H1 (cell line): ENCODE measurements around the gene TIE1. TPM values are rescaled to one million over a fixed set of nuclear protein-coding genes. Genes with fewer than 3 reads are reported as not detected.

Source experiments
- CTCF ChIA-PET: fragments of 300-600 bp; sonication (Branson Sonifier 250); formaldehyde crosslinking; loops from one replicate; lab custom pipeline; 2021; ENCODE audit not compliant: partially characterized antibody; lab: Charles Lee
- POLR2A ChIA-PET: fragments of 300-600 bp; sonication (Branson Sonifier 250); formaldehyde crosslinking; loops from one replicate; lab custom pipeline; 2021; ENCODE audit warnings: inconsistent platforms; ENCODE audit not compliant: partially characterized antibody; lab: Charles Lee
- DNase-seq, 2 experiments: peaks; one replicate each; pipeline versions ENCODE4 v3.0.0 to v3.0.0-alpha.2; 2010 to 2022; ENCODE audit warnings: low spot score in 2 of 2, low read depth in 1 of 2, mixed read lengths in 1 of 2
- FAIRE-seq: peaks from 2 replicates; lab custom pipeline; 2011; peaks lifted over from hg19 to GRCh38; lab: Jason Lieb, UNC
- H2AFZ ChIP-seq: 2 replicates; pipeline ENCODE4 v1.8.1; 2012; ENCODE audit warnings: low read length, inconsistent platforms
- H2AK5ac ChIP-seq: 2 replicates; pipeline ENCODE4 v1.6.1; 2013; ENCODE audit warnings: low read depth, low read length
- H2BK120ac ChIP-seq: replicated peaks from 2 replicates; pipeline ENCODE3; 2013; ENCODE audit warnings: low read depth, low read length, inconsistent platforms
- H2BK12ac ChIP-seq: 2 replicates; pipeline ENCODE4 v1.6.1; 2013; ENCODE audit warnings: low read depth, low read length
- H2BK15ac ChIP-seq: 2 replicates; pipeline ENCODE4 v1.6.1; 2013; ENCODE audit warnings: low read length
- H2BK20ac ChIP-seq: 2 replicates; pipeline ENCODE4 v1.6.1; 2013; ENCODE audit warnings: low read length
- H2BK5ac ChIP-seq: 2 replicates; pipeline ENCODE4 v1.6.1; 2013; ENCODE audit warnings: low read depth, low read length
- H3K14ac ChIP-seq: 2 replicates; pipeline ENCODE4 v1.6.1; 2013; ENCODE audit warnings: inconsistent platforms; ENCODE audit not compliant: insufficient read length
- H3K18ac ChIP-seq: 2 replicates; pipeline ENCODE4 v1.6.1; 2013; ENCODE audit warnings: low read length; ENCODE audit errors: extremely low read depth
- H3K23ac ChIP-seq: 2 replicates; pipeline ENCODE4 v1.6.1; 2013; ENCODE audit warnings: inconsistent platforms; ENCODE audit not compliant: insufficient read length
- H3K23me2 ChIP-seq: 2 replicates; pipeline ENCODE4 v1.6.1; 2013; ENCODE audit warnings: low read depth, low read length
- H3K27ac ChIP-seq: 2 replicates; pipeline ENCODE4 v1.6.1; 2011; ENCODE audit warnings: low read depth, low read length, inconsistent platforms
- H3K27me3 ChIP-seq, 4 experiments: replicated peaks in 1 of 4; 1 replicate in 1 of 4; 2 replicates in 3 of 4; pipeline versions ENCODE4 v1.6.1 to v1.8.1; 2011 to 2013; ENCODE audit warnings: low read length in 3 of 4, mild to moderate bottlenecking in 3 of 4, inconsistent platforms in 2 of 4, mixed read lengths in 2 of 4, moderate library complexity in 1 of 4; ENCODE audit not compliant: control insufficient read depth in 3 of 4, insufficient read depth in 3 of 4; ENCODE audit errors: extremely low read depth in 1 of 4
- H3K36me3 ChIP-seq, 4 experiments: 2 replicates each; pipeline versions ENCODE4 v1.6.1 to v1.8.1; 2011 to 2013; ENCODE audit warnings: mild to moderate bottlenecking in 4 of 4, low read length in 3 of 4, moderate library complexity in 2 of 4, control low read depth in 1 of 4, inconsistent platforms in 1 of 4; ENCODE audit not compliant: insufficient read depth in 4 of 4, control insufficient read depth in 2 of 4
- H3K4ac ChIP-seq: replicated peaks from 2 replicates; pipeline ENCODE3; 2013; ENCODE audit warnings: low read length, low read depth, mixed read lengths, inconsistent platforms; ENCODE audit not compliant: insufficient read length
- H3K4me1 ChIP-seq, 4 experiments: replicated peaks in 1 of 4; 1 replicate in 1 of 4; 2 replicates in 3 of 4; pipeline versions ENCODE4 v1.6.1 to v1.8.1; 2011 to 2013; ENCODE audit warnings: low read length in 3 of 4, inconsistent platforms in 2 of 4, mixed read lengths in 1 of 4; ENCODE audit not compliant: insufficient read depth in 4 of 4, control insufficient read depth in 3 of 4
- H3K4me2 ChIP-seq, 2 experiments: 2 replicates each; pipeline versions ENCODE4 v1.6.1 to v1.8.1; 2011 to 2013; ENCODE audit warnings: low read depth in 2 of 2, low read length in 2 of 2, control low read depth in 1 of 2, inconsistent platforms in 1 of 2, mild to moderate bottlenecking in 1 of 2; ENCODE audit not compliant: insufficient read depth in 1 of 2
- H3K4me3 ChIP-seq, 4 experiments: fragments of 200-600, 300-600 bp in 1 of 4; sonication (generic), shearing (Covaris generic), sonication (Bioruptor Twin) in 1 of 4; 2 replicates each; pipeline versions ENCODE4 v1.5.1 to v1.8.1; 2011 to 2016; ENCODE audit warnings: low read length in 4 of 4, low read depth in 3 of 4, control low read depth in 2 of 4, inconsistent platforms in 2 of 4, mild to moderate bottlenecking in 2 of 4, mixed read lengths in 1 of 4, moderate library complexity in 1 of 4; ENCODE audit not compliant: insufficient read depth in 2 of 4; ENCODE audit errors: extremely low read depth in 1 of 4
- H3K56ac ChIP-seq: replicated peaks from 2 replicates; pipeline ENCODE3; 2013; ENCODE audit warnings: low read depth, mild to moderate bottlenecking, mixed read lengths, low read length, inconsistent platforms; ENCODE audit not compliant: insufficient read length
- H3K79me1 ChIP-seq: 2 replicates; pipeline ENCODE4 v1.6.1; 2013; ENCODE audit warnings: low read depth, low read length, control low read depth
- H3K79me2 ChIP-seq, 2 experiments: 2 replicates each; pipeline versions ENCODE4 v1.6.1 to v1.8.1; 2012 to 2013; ENCODE audit warnings: low read length in 2 of 2, mild to moderate bottlenecking in 2 of 2, inconsistent platforms in 1 of 2; ENCODE audit not compliant: insufficient read depth in 2 of 2, control insufficient read depth in 1 of 2
- H3K9ac ChIP-seq, 4 experiments: replicated peaks in 1 of 4; 1 replicate in 1 of 4; 2 replicates in 3 of 4; pipeline versions ENCODE4 v1.6.1 to v1.8.1; 2011 to 2013; ENCODE audit warnings: low read depth in 3 of 4, low read length in 3 of 4, control low read depth in 2 of 4, mild to moderate bottlenecking in 2 of 4, moderate library complexity in 2 of 4, inconsistent platforms in 1 of 4; ENCODE audit errors: extremely low read depth in 1 of 4
- H3K9me3 ChIP-seq, 2 experiments: 2 replicates each; pipeline versions ENCODE4 v1.6.1 to v1.8.1; 2012 to 2013; ENCODE audit warnings: mild to moderate bottlenecking in 2 of 2, moderate library complexity in 2 of 2, control low read depth in 1 of 2, inconsistent platforms in 1 of 2, low read depth in 1 of 2, low read length in 1 of 2, mixed read lengths in 1 of 2; ENCODE audit not compliant: insufficient read depth in 2 of 2
- H4K20me1 ChIP-seq, 2 experiments: replicated peaks in 1 of 2; 2 replicates each; pipeline versions ENCODE3 to v1.8.1; 2011 to 2013; ENCODE audit warnings: inconsistent platforms in 2 of 2, low read length in 2 of 2, mild to moderate bottlenecking in 1 of 2; ENCODE audit not compliant: insufficient read depth in 2 of 2, control insufficient read depth in 1 of 2
- H4K5ac ChIP-seq: 2 replicates; pipeline ENCODE4 v1.6.1; 2013; ENCODE audit warnings: low read length, low read depth, mixed read lengths, inconsistent platforms; ENCODE audit not compliant: insufficient read length
- H4K8ac ChIP-seq: 2 replicates; pipeline ENCODE4 v1.8.0; 2013; ENCODE audit warnings: mild to moderate bottlenecking, moderate library complexity, low read length, inconsistent platforms; ENCODE audit not compliant: insufficient read depth; ENCODE audit errors: extremely low read depth
- H4K91ac ChIP-seq: replicated peaks from 2 replicates; pipeline ENCODE3; 2013; ENCODE audit warnings: low read length, mixed read lengths, inconsistent platforms; ENCODE audit not compliant: insufficient read length
- ASH2L ChIP-seq: fragments of 200-600, 300-600 bp; sonication (generic); IDR thresholded peaks from one replicate; pipeline ENCODE4 v1.7.1; 2017; ENCODE audit warnings: low read length
- GTF2F1 ChIP-seq: IDR thresholded peaks from 2 replicates; pipeline ENCODE4 v1.6.1; 2012; ENCODE audit warnings: low read depth, low read length, improper control_type of control experiment, borderline replicate concordance
- JUND ChIP-seq: IDR thresholded peaks from 2 replicates; pipeline ENCODE4 v1.6.1; 2011; ENCODE audit warnings: mild to moderate bottlenecking, improper control_type of control experiment, low read length
- WGBS, 2 experiments: shearing (Covaris generic) in 1 of 2; methylation state at CpG; one replicate each; pipeline versions ENCODE4 v1.1.6 to v1.1.7; 2013 to 2015; ENCODE audit warnings: low lambda C conversion rate in 2 of 2, mixed read lengths in 2 of 2, inconsistent platforms in 1 of 2, low coverage in 1 of 2, missing lambda C conversion rate in 1 of 2; ENCODE audit not compliant: insufficient replicate concordance in 2 of 2, insufficient coverage in 1 of 2, insufficient read length in 1 of 2; ENCODE audit errors: extremely low coverage in 1 of 2, missing lambda C conversion rate in 1 of 2; 5-methylcytosine and 5-hydroxymethylcytosine counted together
- polyA plus RNA-seq, 7 experiments: library from polyadenylated mRNA; depleted of rRNA in 3 of 7; stranded (reverse) in 5 of 7; unstranded in 2 of 7; fragments of >200 nt in 5 of 7; fragments of 200-250 nt in 2 of 7; gene quantifications; 1 replicate in 5 of 7; 2 replicates in 1 of 7; 4 replicates in 1 of 7; pipeline versions ENCODE4 v1.2.1 to v1.2.3, GENCODE V29; 2011 to 2013; ENCODE audit warnings: missing spikeins in 2 of 7, mixed read lengths in 2 of 7
- total RNA-seq: library from RNA; stranded (reverse); fragmentation: NEBNext Ultra II Directional; extraction: Animal tissue kit (Norgen Biotek cat#: 25700); gene quantifications from 2 replicates; pipeline ENCODE4 v1.2.1, GENCODE V29; 2021
- TF ChIP-seq, protein P1 (sequence below): IDR thresholded peaks from 2 replicates; pipeline ENCODE4 v1.6.1; 2011; ENCODE audit warnings: low read length, improper control_type of control experiment

The TIE1 gene
- total and polyA plus RNA-seq, 2 of the 8 experiments (the other 6 are each of a cell fraction or from before 2014, with no cell fraction given) = 0.74 to 2.2 TPM

DNA sequence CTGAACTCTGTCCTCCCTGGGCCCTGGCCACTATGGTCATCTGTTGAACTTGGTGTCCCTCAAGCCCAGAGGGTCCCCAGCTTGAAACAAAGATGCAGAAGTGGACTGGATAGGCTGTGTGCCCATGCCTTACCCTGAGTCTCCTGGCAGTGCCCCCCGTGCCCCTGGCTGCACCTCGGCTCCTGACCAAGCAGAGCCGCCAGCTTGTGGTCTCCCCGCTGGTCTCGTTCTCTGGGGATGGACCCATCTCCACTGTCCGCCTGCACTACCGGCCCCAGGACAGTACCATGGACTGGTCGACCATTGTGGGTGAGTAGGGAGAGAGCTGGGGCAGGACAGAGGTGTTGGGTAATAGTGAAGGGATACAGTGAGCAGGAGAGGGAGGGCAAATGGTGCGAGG lies 10.7 kb downstream of the TIE1 start:
- Histone ChIP-seq H3K79me1 (no peaks in the 10 kb centered on the region), H3K4me3 (no peak overlapping the region), H3K9ac (no peak overlapping the region), H3K4me2 (no peak overlapping the region), H3K56ac (no peak overlapping the region), H2AK5ac (no peak overlapping the region), H4K5ac (no peak overlapping the region), H3K14ac (no peak overlapping the region), H2BK5ac (no peak overlapping the region), H4K20me1 (no peaks in the 10 kb centered on the region), H2BK12ac (no peak overlapping the region), H3K23ac (no peak overlapping the region), H2BK15ac (no peak overlapping the region), H4K8ac (peak overlapping the region; percentile 38; the same call in 1 of the 2 replicates), H3K36me3 (no peaks in the 10 kb centered on the region), H2AFZ (no peak overlapping the region), H2BK20ac (no peak overlapping the region), H3K79me2 (no peaks in the 10 kb centered on the region), H3K27me3 (no peaks in the 10 kb centered on the region; a peak in 1 of 7 replicates), H3K9me3 (no peaks in the 10 kb centered on the region), H3K4ac (no peak overlapping the region), H3K4me1 (no peaks in the 10 kb centered on the region), H2BK120ac (no peak overlapping the region), H4K91ac (no peak overlapping the region), H3K27ac (no peak overlapping the region), H3K18ac (no peak overlapping the region), H3K23me2 (no peaks in the 10 kb centered on the region)
- TF ChIP-seq, protein P1, sequence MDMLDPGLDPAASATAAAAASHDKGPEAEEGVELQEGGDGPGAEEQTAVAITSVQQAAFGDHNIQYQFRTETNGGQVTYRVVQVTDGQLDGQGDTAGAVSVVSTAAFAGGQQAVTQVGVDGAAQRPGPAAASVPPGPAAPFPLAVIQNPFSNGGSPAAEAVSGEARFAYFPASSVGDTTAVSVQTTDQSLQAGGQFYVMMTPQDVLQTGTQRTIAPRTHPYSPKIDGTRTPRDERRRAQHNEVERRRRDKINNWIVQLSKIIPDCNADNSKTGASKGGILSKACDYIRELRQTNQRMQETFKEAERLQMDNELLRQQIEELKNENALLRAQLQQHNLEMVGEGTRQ = no peak
- TF ChIP-seq JUND (no peak), GTF2F1 (no peak), ASH2L (no peak)
- 86% methylated on average over 9 of the region's 9 CpGs; no CpG with 5 or more reads in 1 of the 2 experiments for WGBS, 2 experiments
- POLR2A ChIA-PET = no interaction called here
- no peak for FAIRE-seq
- CTCF ChIA-PET = interaction anchor here (0.8 to 2.4 kb wide), 4 partner anchors 18 to 242 kb away, joined by 3 to 5 read pairs (median 4); no protein-coding TSS in a partner anchor
- no peak for DNase-seq
